IMR-90 (cell line): Measurements from ENCODE around the gene ADAM17.

ENCODE experiments used
- MAZ ChIP-seq: IDR thresholded peaks from 2 replicates; pipeline ENCODE4 v1.6.1; 2012; ENCODE audit warnings: low read depth, mild to moderate bottlenecking, low read length, improper control_type of control experiment, moderate library complexity, borderline replicate concordance
- POLR2A ChIP-seq: IDR thresholded peaks from 2 replicates; pipeline ENCODE4 v1.6.1; 2012; ENCODE audit warnings: mild to moderate bottlenecking, low read depth, low read length
- RAD21 ChIP-seq: IDR thresholded peaks from 2 replicates; pipeline ENCODE4 v1.6.1; 2012; ENCODE audit warnings: low read length, improper control_type of control experiment
- SMC3 ChIP-seq: fragments of 150-350 bp; IDR thresholded peaks from 2 replicates; pipeline ENCODE4 v1.6.1; 2016; ENCODE audit warnings: low read depth, mild to moderate bottlenecking, antibody characterized with exemption, low read length, moderate library complexity
- TF ChIP-seq, protein P1 (sequence below): conservative IDR thresholded peaks from 2 replicates; pipeline ENCODE4 v1.5.1; 2012; ENCODE audit warnings: mild to moderate bottlenecking, low read depth, low read length, improper control_type of control experiment

DNA sequence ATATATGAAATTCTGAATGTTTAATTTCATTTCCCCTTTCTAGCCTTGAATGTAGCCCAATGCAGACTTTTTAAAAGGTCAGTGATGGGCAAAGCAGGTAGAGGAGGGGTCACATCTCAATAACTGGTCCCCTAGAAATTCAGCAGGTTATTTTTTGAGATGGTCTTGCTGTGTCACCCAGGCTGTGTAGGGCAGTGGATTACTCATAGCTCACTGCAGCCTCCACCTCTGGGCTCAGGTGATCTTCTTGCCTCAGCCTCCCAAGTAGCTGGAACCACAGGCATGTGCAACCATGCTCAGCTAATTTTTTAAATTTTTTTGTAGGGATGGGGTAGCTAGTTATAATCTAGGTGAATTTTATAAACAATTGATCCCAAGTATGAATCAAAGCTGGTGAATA is 72.5 kb downstream of the ADAM17 start:
- TF ChIP-seq, protein P1, sequence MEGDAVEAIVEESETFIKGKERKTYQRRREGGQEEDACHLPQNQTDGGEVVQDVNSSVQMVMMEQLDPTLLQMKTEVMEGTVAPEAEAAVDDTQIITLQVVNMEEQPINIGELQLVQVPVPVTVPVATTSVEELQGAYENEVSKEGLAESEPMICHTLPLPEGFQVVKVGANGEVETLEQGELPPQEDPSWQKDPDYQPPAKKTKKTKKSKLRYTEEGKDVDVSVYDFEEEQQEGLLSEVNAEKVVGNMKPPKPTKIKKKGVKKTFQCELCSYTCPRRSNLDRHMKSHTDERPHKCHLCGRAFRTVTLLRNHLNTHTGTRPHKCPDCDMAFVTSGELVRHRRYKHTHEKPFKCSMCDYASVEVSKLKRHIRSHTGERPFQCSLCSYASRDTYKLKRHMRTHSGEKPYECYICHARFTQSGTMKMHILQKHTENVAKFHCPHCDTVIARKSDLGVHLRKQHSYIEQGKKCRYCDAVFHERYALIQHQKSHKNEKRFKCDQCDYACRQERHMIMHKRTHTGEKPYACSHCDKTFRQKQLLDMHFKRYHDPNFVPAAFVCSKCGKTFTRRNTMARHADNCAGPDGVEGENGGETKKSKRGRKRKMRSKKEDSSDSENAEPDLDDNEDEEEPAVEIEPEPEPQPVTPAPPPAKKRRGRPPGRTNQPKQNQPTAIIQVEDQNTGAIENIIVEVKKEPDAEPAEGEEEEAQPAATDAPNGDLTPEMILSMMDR = no peak
- TF ChIP-seq POLR2A = no peak
- no peak for TF ChIP-seq RAD21
- TF ChIP-seq SMC3 = no peak
- TF ChIP-seq MAZ = no peak
